SU-DHL-6 (cell line): ENCODE data around the gene ESYT1.

Experiments used
- H2AFZ ChIP-seq: fragments of 200-600 bp; sonication (generic); 2 replicates; pipeline ENCODE4 v1.6.1; 2014; ENCODE audit warnings: low read depth, mild to moderate bottlenecking, moderate library complexity, mixed read lengths, antibody characterized with exemption, low read length; ENCODE audit not compliant: severe bottlenecking
- H3F3A ChIP-seq: fragments of 200-600 bp; shearing (Covaris generic); 2 replicates; pipeline ENCODE4 v1.6.0; 2016; ENCODE audit warnings: antibody characterized with exemption, mild to moderate bottlenecking; ENCODE audit not compliant: insufficient read depth
- H3K27ac ChIP-seq: fragments of 200-600 bp; sonication (generic); 2 replicates; pipeline ENCODE4 v1.5.1; 2016; ENCODE audit warnings: low read depth, mild to moderate bottlenecking, low read length, moderate library complexity, mixed read lengths
- H3K27me3 ChIP-seq: fragments of 200-600 bp; sonication (generic), shearing (Covaris generic); 2 replicates; pipeline ENCODE4 v1.6.0; 2014; ENCODE audit warnings: mild to moderate bottlenecking, low read length
- H3K36me3 ChIP-seq: fragments of 200-600 bp; sonication (generic); 2 replicates; pipeline ENCODE4 v1.6.1; 2014; ENCODE audit warnings: mild to moderate bottlenecking, low read length, mixed read lengths
- H3K4me2 ChIP-seq: fragments of 300-600, 200-600 bp; shearing (Covaris generic), sonication (generic); 2 replicates; pipeline ENCODE4 v1.6.0; 2014; ENCODE audit warnings: low read length, low read depth, mild to moderate bottlenecking; ENCODE audit not compliant: poor library complexity, severe bottlenecking
- H3K4me3 ChIP-seq: fragments of 200-600 bp; sonication (generic); 2 replicates; pipeline ENCODE4 v1.5.1; 2014; ENCODE audit warnings: antibody characterized with exemption, low read length, mild to moderate bottlenecking, mixed read lengths; ENCODE audit not compliant: insufficient read depth, poor library complexity, severe bottlenecking
- H3K79me2 ChIP-seq: fragments of 200-600 bp; sonication (generic); 2 replicates; pipeline ENCODE4 v1.6.1; 2014; ENCODE audit warnings: mild to moderate bottlenecking, low read length, moderate library complexity; ENCODE audit not compliant: insufficient read depth
- H3K9ac ChIP-seq: fragments of 200-600 bp; sonication (generic); 2 replicates; pipeline ENCODE4 v1.7.0; 2014; ENCODE audit warnings: mild to moderate bottlenecking, low read length
- H3K9me2 ChIP-seq: fragments of 200-600 bp; sonication (generic); replicated peaks from 2 replicates; pipeline ENCODE4 v1.6.1; 2014; ENCODE audit warnings: low read length; ENCODE audit not compliant: insufficient read depth
- H3K9me3 ChIP-seq: fragments of 200-600 bp; sonication (generic); 2 replicates; pipeline ENCODE4 v1.6.1; 2014; ENCODE audit warnings: low read length, mixed read lengths; ENCODE audit not compliant: insufficient read depth
- H4K20me1 ChIP-seq: fragments of 200-600 bp; sonication (generic); 2 replicates; pipeline ENCODE4 v1.6.1; 2014; ENCODE audit warnings: low read depth, mild to moderate bottlenecking, antibody characterized with exemption, low read length, moderate library complexity, mixed read lengths
- CTCF ChIP-seq: fragments of 200-600 bp; sonication (generic); IDR thresholded peaks from one replicate; pipeline ENCODE4 v1.5.1; 2017; ENCODE audit warnings: antibody characterized with exemption, mild to moderate bottlenecking, low read length, moderate library complexity; ENCODE audit not compliant: insufficient read depth, poor library complexity, severe bottlenecking
- EZH2phosphoT487 ChIP-seq: fragments of 200-600 bp; sonication (generic), shearing (Covaris generic); conservative IDR thresholded peaks from 2 replicates; pipeline ENCODE4 v1.6.1; 2018; ENCODE audit warnings: mild to moderate bottlenecking, antibody characterized with exemption, low read length, moderate library complexity, mixed read lengths

Gene ESYT1

GRCh38 chr12:56158029-56158925 is 30.2 kb downstream of the ESYT1 start, which contains the start of gene MYL6:
Gene MYL6, plus strand, starts transcription at chr12:56158359. Its CDS starts 43 bp downstream, at chr12:56158402.
- Histone ChIP-seq H3K27me3 (no peaks in the 10 kb centered on the region), H3K79me2 (peaks cover 22% of the 10 kb centered on the region), H4K20me1 (no peaks in the 10 kb centered on the region), H3K9me3 (no peaks in the 10 kb centered on the region), H3K36me3 (0 out of 2 replicates have a peak, but pooled peaks cover 2% of the 10 kb centered on the region), H3F3A (peaks cover 36% of the 10 kb centered on the region), H3K9me2 (no peaks in the 10 kb centered on the region), H3K4me3 (peak within 1 kb of the TSS; percentile 80), H3K4me2 (peak within 1 kb of the TSS; percentile 87), H2AFZ (peak within 1 kb of the TSS; percentile 61), H3K27ac (peak within 1 kb of the TSS; percentile 82), H3K9ac (peak within 1 kb of the TSS; percentile 89)
- no peak for TF ChIP-seq CTCF
- TF ChIP-seq EZH2phosphoT487: no peak

- H2AFZ ChIP-seq: no peak overlapping the region
- H3K36me3 ChIP-seq: 0 out of 2 replicates have a peak, but pooled peaks cover 4% of the 10 kb centered on the region
- no peaks in the 10 kb centered on the region for H3K27me3 ChIP-seq
- H3K9ac ChIP-seq: peak overlapping the region; percentile 89
- TF ChIP-seq EZH2phosphoT487: no peak
- TF ChIP-seq CTCF: no peak
- peak overlapping the region; percentile 62 for H3K27ac ChIP-seq
- H3K4me2 ChIP-seq: peak overlapping the region; percentile 87
- peaks cover 39% of the 10 kb centered on the region for H3F3A ChIP-seq
- no peaks in the 10 kb centered on the region for H3K9me3 ChIP-seq
- no peaks in the 10 kb centered on the region for H4K20me1 ChIP-seq
- peaks cover 22% of the 10 kb centered on the region for H3K79me2 ChIP-seq
- H3K4me3 ChIP-seq: peak overlapping the region; percentile 80
- no peaks in the 10 kb centered on the region for H3K9me2 ChIP-seq
Measured at GRCh38 chr12:56158926-56159461, 30.9 kb downstream of the ESYT1 start.

- Histone ChIP-seq H3K36me3 (0 out of 2 replicates have a peak, but pooled peaks cover 4% of the 10 kb centered on the region), H3K9ac (peak overlapping the region; percentile 89), H3K79me2 (peaks cover 22% of the 10 kb centered on the region), H3K27me3 (no peaks in the 10 kb centered on the region), H3K9me3 (no peaks in the 10 kb centered on the region), H3K27ac (peak overlapping the region; percentile 62), H2AFZ (no peak overlapping the region), H4K20me1 (no peaks in the 10 kb centered on the region), H3F3A (peaks cover 39% of the 10 kb centered on the region), H3K4me2 (peak overlapping the region; percentile 87), H3K9me2 (no peaks in the 10 kb centered on the region), H3K4me3 (peak overlapping the region; percentile 80)
- TF ChIP-seq EZH2phosphoT487: no peak
- no peak for TF ChIP-seq CTCF
Measured at GRCh38 chr12:56159482-56160192, 31.6 kb downstream of the ESYT1 start.
